Tibial nerve (tissue), 4 donors: ENCODE results near the gene LRRC10B. TPM values are rescaled to one million over a fixed set of nuclear protein-coding genes. Genes with fewer than 3 reads are reported as not detected.

Source experiments
- DNase-seq, 2 donors: peaks; one replicate each; pipeline ENCODE4 v3.0.0-alpha.2; 2019; ENCODE audit warnings: low spot score in 2 of 2
- H3K27ac ChIP-seq, 4 donors: fragments of 200-600 bp; sonication (generic) in 3 of 4; one replicate each; pipeline ENCODE4 v1.5.1; 2017 to 2019; ENCODE audit warnings: mild to moderate bottlenecking in 1 of 4
- H3K27me3 ChIP-seq, 2 donors: fragments of 200-600 bp; sonication (generic) in 1 of 2; one replicate each; pipeline versions ENCODE4 v1.5.1 to v1.6.0; 2017 to 2019
- H3K36me3 ChIP-seq, 3 donors: fragments of 200-600 bp; sonication (generic); one replicate each; pipeline ENCODE4 v1.5.1; 2018 to 2019
- H3K4me1 ChIP-seq, 4 donors: fragments of 200-600 bp; sonication (generic) in 3 of 4; one replicate each; pipeline ENCODE4 v1.5.1; 2017 to 2019
- H3K4me3 ChIP-seq, 4 donors: fragments of 200-600 bp; sonication (generic) in 3 of 4; one replicate each; pipeline ENCODE4 v1.5.1; 2017 to 2019; ENCODE audit warnings: mild to moderate bottlenecking in 1 of 4, moderate library complexity in 1 of 4
- H3K9me3 ChIP-seq, 4 donors: fragments of 200-600 bp; sonication (generic) in 3 of 4; one replicate each; pipeline ENCODE4 v1.5.1; 2017 to 2019
- EP300 ChIP-seq, 2 donors: sonication (generic); formaldehyde crosslinking; IDR thresholded peaks; one replicate each; pipeline ENCODE4 v1.6.1; 2017; ENCODE audit warnings: antibody characterized with exemption in 2 of 2, mild to moderate bottlenecking in 1 of 2
- POLR2A ChIP-seq, 2 donors: fragments of 450-650 bp; IDR thresholded peaks; one replicate each; pipeline ENCODE4 v1.6.1; 2017; ENCODE audit warnings: antibody characterized with exemption in 2 of 2, mild to moderate bottlenecking in 2 of 2, moderate library complexity in 2 of 2
- WGBS, 2 donors: methylation state at CpG; one replicate each; pipeline ENCODE4 v1.1.5; 2018; 5-methylcytosine and 5-hydroxymethylcytosine counted together
- total RNA-seq, 4 donors: library from RNA; depleted of rRNA; stranded (reverse); fragments of >200 nt; gene quantifications; one replicate each; pipeline ENCODE4 v1.1.0, GENCODE V29; 2016
- TF ChIP-seq, protein P1 (sequence below), 5 experiments: fragments of 200-600 bp in 3 of 5; fragments of 450-650 bp in 2 of 5; sonication (generic) in 3 of 5; IDR thresholded peaks; one replicate each; pipeline ENCODE4 v1.5.1; 2016 to 2019; ENCODE audit warnings: antibody characterized with exemption in 5 of 5, mild to moderate bottlenecking in 3 of 5, moderate library complexity in 2 of 5

LRRC10B gene
- total RNA-seq, 4 donors from 2014 or later: 0.21 to 3.6 (median 1.0) TPM

DNA sequence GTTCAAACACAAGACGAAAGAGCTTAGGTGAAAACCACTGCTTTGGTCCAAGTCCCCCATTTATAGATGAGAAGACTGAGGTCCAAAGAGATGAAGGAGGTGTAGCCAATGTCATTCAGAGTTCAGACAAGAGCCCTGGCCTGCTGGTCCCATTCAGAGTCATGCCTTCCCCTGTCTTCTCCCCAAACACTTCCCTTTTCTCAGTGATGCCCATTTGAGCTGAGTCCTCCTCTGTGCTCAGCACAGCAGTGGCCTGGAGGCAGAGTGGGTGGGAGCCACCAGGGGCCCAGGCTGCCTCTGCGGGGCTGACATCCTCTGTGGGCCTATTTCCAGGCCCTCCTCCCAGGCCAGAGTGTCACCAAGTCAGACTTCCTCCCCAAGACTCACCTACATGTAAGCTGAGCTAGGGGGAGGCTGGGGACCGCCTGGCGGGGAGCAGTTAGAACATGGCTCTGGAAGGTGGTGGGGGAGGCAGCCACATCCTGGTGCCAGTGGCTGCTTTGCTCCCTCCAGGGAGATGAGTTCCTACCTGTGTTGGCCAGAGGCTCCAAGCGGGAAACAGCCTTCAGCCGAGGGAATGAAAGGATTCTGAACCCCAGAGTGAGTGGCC is 22.4 kb upstream of the LRRC10B start:
- no peak overlapping the region for H3K4me3 ChIP-seq
- WGBS, 2 donors: 87 to 95% methylated on average over 5 to 6 of the region's 6 CpGs
- TF ChIP-seq POLR2A (IDR thresholded peaks at IDR 0.05) (no peak), EP300 (IDR thresholded peaks at IDR 0.05) (no peak)
- TF ChIP-seq, protein P1, sequence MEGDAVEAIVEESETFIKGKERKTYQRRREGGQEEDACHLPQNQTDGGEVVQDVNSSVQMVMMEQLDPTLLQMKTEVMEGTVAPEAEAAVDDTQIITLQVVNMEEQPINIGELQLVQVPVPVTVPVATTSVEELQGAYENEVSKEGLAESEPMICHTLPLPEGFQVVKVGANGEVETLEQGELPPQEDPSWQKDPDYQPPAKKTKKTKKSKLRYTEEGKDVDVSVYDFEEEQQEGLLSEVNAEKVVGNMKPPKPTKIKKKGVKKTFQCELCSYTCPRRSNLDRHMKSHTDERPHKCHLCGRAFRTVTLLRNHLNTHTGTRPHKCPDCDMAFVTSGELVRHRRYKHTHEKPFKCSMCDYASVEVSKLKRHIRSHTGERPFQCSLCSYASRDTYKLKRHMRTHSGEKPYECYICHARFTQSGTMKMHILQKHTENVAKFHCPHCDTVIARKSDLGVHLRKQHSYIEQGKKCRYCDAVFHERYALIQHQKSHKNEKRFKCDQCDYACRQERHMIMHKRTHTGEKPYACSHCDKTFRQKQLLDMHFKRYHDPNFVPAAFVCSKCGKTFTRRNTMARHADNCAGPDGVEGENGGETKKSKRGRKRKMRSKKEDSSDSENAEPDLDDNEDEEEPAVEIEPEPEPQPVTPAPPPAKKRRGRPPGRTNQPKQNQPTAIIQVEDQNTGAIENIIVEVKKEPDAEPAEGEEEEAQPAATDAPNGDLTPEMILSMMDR (IDR thresholded peaks at IDR 0.05): no peak
- H3K27ac ChIP-seq: no peak overlapping the region
- no peak for DNase-seq
- no peaks in the 10 kb centered on the region for H3K27me3 ChIP-seq
- H3K36me3 ChIP-seq: peaks cover 0 to 30% (median 0%) of the 10 kb centered on the region in 3 donors
- H3K4me1 ChIP-seq: peaks cover 0 to 37% (median 20%) of the 10 kb centered on the region in 4 donors
- H3K9me3 ChIP-seq: no peaks in the 10 kb centered on the region

DNA sequence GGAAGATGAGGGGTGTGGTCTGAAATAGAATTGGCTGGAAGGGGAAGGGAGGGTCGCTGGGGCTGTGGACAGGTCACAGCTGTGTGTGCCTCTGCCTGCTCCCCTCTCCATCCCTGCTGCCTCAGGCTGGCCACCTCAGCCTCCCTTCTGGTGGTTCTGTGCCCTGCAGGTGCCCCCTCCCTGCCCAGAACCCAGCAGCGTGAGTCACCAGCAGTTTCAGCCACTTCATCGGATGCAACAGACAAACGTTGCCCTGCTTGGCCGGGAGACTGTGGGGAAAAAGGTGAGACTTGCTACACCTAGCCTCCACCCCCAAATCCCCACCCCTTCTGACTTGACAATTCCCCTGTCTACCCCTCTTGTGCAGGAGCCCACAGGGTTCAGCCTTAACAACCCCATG is 21.8 kb upstream of the LRRC10B start:
- WGBS, 2 donors: 77 to 83% methylated on average over 5 of the region's 5 CpGs
- no peak overlapping the region for H3K27ac ChIP-seq
- DNase-seq: no peak

DNA sequence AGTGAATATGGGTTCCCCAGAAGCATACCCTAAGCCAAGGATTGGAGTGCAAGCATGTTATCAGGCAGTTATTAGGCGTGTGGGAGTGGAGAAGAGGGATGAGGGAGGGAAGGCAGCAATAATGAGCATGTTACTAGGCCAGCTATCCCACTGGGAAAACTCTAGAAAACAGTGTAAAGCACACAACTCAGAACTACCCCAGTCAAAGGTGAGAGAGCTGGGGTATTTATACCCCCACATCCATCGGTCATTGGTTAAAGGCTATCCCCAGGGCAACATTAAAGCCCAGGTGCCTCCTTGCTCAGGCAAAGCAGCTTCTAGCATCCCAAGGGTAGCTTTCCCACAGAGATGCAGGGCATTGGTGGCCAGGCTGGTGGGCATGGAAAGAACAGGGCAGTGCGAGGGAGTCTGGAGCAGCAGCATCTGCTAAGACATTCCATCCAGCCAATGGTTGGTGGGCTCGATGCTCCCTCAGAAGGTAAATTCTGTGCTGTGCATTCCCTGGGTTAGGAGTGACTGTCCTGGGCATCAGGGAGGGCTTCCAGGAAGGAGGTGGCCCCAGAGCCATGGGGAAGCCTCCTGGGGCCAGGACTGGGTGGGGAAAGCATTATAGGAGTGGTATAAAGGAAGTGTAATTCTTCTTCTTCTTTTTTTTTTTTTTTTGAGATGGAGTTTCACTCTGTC is 21.1 kb upstream of the LRRC10B start:
- Histone ChIP-seq H3K4me3 (no peak overlapping the region), H3K9me3 (no peaks in the 10 kb centered on the region), H3K36me3 (peaks cover 0 to 30% (median 0%) of the 10 kb centered on the region in 3 donors), H3K27ac (no peak overlapping the region), H3K4me1 (peaks cover 0 to 30% (median 20%) of the 10 kb centered on the region in 4 donors), H3K27me3 (no peaks in the 10 kb centered on the region)
- TF ChIP-seq POLR2A (IDR thresholded peaks at IDR 0.05): no peak
- TF ChIP-seq EP300 (IDR thresholded peaks at IDR 0.05): no peak
- TF ChIP-seq, protein P1 (IDR thresholded peaks at IDR 0.05): no peak
- DNase-seq: no peak
- WGBS, 2 donors: 96 to 100% methylated on average over 4 of the region's 4 CpGs

More for the DNA sequence above, 21.8 kb upstream of the LRRC10B start:
- Histone ChIP-seq H3K4me1 (peaks cover 0 to 32% (median 20%) of the 10 kb centered on the region in 4 donors), H3K36me3 (peaks cover 0 to 30% (median 0%) of the 10 kb centered on the region in 3 donors), H3K27me3 (no peaks in the 10 kb centered on the region), H3K9me3 (no peaks in the 10 kb centered on the region), H3K4me3 (no peak overlapping the region)
- no peak for TF ChIP-seq EP300 (IDR thresholded peaks at IDR 0.05)
- TF ChIP-seq, protein P1 (IDR thresholded peaks at IDR 0.05): no peak

DNA sequence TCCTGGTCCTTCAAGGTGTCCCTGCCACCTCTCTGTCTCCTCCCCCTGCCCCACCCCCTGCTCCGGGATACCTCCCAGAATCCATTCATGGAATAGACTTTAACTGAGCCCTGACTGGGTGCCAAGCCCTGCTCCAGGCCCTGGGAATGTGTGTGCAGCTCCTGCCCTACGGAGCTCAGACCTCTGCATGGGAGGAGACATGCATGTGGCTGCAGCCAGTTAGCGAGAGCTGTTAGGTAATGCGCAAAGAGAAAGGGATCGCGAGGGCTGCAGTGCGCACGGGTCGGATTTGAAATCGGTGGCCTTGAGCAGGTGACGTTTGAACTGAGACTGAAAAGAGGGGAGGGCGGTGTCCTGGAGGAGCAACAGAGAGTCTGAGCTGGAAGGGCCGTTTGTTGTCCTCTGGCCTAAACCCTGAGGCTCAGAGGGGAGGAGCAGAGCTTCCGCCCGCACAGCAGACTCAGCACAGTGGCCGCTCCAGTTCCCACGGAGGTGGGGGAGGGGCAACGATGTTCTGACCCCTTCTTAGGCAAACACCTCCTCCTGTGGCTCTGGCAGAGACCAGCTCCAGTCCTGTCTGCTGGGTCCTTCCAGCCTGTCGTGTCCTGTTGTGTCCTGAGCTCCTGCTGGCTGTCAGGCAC is 19.8 kb upstream of the LRRC10B start:
- DNase-seq: peak in 1 of 2 donors; percentile 31
- WGBS, 2 donors: 24 to 27% methylated on average over 12 to 18 of the region's 19 CpGs
- Histone ChIP-seq H3K36me3 (peaks cover 0 to 30% (median 0%) of the 10 kb centered on the region in 3 donors), H3K4me1 (peaks cover 0 to 30% (median 20%) of the 10 kb centered on the region in 4 donors), H3K4me3 (peak overlapping the region in 1 of 4 donors; percentile 19), H3K27me3 (no peaks in the 10 kb centered on the region), H3K27ac (peak overlapping the region in 2 of 4 donors; percentile 25 to 66), H3K9me3 (no peaks in the 10 kb centered on the region)
- TF ChIP-seq EP300 (IDR thresholded peaks at IDR 0.05): no peak

DNA sequence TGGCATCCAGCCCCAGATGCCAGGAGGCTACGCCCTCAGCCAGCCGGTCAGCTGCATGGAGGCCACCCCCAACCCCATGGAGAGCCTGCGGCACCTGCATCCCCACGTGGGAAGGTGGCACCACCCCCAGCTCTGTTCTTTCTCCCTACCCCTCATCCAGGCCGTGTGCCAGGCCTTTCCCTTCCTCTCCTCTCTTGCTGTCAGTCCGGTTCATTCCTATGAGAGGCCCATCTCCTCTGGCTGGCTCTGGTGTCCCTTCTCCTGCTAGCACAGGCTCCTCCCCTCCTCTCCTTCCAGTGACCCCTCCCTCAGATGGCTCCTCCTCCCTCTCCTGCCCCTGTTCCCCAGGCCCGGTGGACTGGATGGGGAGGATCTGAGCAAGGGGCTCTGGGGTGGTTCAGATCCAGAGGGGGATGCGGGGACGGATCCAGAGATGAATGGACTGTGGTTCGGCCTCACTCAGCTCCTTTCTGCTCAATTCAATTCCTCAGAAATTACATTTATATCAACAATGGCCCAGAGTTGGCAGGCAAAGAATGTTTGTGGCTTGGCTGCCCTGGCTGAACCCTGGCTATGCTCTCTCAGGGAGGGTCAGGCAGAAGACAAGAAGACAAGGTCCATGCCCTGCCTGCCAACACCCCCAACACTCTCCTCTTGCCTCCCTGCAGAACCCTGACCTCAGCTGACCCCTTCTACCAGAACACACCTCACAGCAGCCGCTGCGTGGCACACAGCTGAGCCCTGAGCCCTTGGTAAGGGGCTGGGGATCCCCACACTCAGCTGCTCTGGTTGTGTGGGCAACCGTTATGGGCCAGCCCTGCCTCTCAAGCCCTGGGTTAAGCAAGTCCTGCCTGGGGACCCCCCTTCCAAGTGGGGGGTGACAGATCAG is 18.5 kb upstream of the LRRC10B start:
- peak overlapping the region in 1 of 4 donors; percentile 66 for H3K27ac ChIP-seq

More for the DNA sequence above, 18.5 kb upstream of the LRRC10B start:
- TF ChIP-seq EP300 (IDR thresholded peaks at IDR 0.05): no peak
- TF ChIP-seq, protein P1 (IDR thresholded peaks at IDR 0.05): no peak
- TF ChIP-seq POLR2A (IDR thresholded peaks at IDR 0.05): no peak
- Histone ChIP-seq H3K27me3 (no peaks in the 10 kb centered on the region), H3K36me3 (peaks cover 0 to 27% (median 0%) of the 10 kb centered on the region in 3 donors), H3K4me3 (no peak overlapping the region), H3K4me1 (peaks cover 0 to 30% (median 20%) of the 10 kb centered on the region in 4 donors), H3K9me3 (no peaks in the 10 kb centered on the region)
- no peak for DNase-seq
- 32% methylated on average over 13 of the region's 13 CpGs for WGBS, 2 donors
